Osteoblast (primary cell): Measurements from ENCODE around the gene MELTF. TPM values are rescaled to one million over a fixed set of nuclear protein-coding genes. Genes with fewer than 3 reads are reported as not detected.

Source experiments
- DNase-seq: peaks from one replicate; pipeline ENCODE4 v3.0.0; 2011; ENCODE audit warnings: low spot score, mixed read lengths; ENCODE audit not compliant: insufficient read length; ENCODE audit errors: missing footprints
- H2AFZ ChIP-seq: 2 replicates; pipeline ENCODE4 v1.6.0; 2011; ENCODE audit warnings: mild to moderate bottlenecking, low read length
- H3K27ac ChIP-seq: 2 replicates; pipeline ENCODE4 v1.5.1; 2011; ENCODE audit warnings: mild to moderate bottlenecking, low read depth, low read length, moderate library complexity
- H3K27me3 ChIP-seq: 2 replicates; pipeline ENCODE4 v1.6.0; 2012; ENCODE audit warnings: mild to moderate bottlenecking, control low read depth, inconsistent platforms, low read length, moderate library complexity; ENCODE audit not compliant: insufficient read depth
- H3K36me3 ChIP-seq: 2 replicates; pipeline ENCODE4 v1.5.1; 2011; ENCODE audit warnings: mild to moderate bottlenecking, low read length, control low read depth, moderate library complexity; ENCODE audit not compliant: insufficient read depth
- H3K4me1 ChIP-seq: 2 replicates; pipeline ENCODE4 v1.5.1; 2011; ENCODE audit warnings: mild to moderate bottlenecking, low read length, control low read depth, moderate library complexity; ENCODE audit not compliant: insufficient read depth
- H3K4me2 ChIP-seq: 2 replicates; pipeline ENCODE4 v1.6.0; 2011; ENCODE audit warnings: mild to moderate bottlenecking, low read length; ENCODE audit not compliant: insufficient read depth
- H3K4me3 ChIP-seq: fragments of 200-600 bp; sonication (generic); 3 replicates; pipeline ENCODE4 v1.5.1; 2012; ENCODE audit warnings: mild to moderate bottlenecking, low read length, inconsistent platforms; ENCODE audit not compliant: insufficient read depth
- H3K79me2 ChIP-seq: 2 replicates; pipeline ENCODE4 v1.6.0; 2012; ENCODE audit warnings: mild to moderate bottlenecking, low read length, control low read depth, inconsistent platforms; ENCODE audit not compliant: insufficient read depth
- H3K9me3 ChIP-seq: 2 replicates; pipeline ENCODE4 v1.5.1; 2011; ENCODE audit warnings: low read depth, low read length, control low read depth
- H4K20me1 ChIP-seq: 2 replicates; pipeline ENCODE4 v1.6.0; 2012; ENCODE audit warnings: mild to moderate bottlenecking, low read length, control low read depth; ENCODE audit not compliant: insufficient read depth
- total RNA-seq: library from RNA; depleted of rRNA; stranded (reverse); fragments of >200 nt; gene quantifications from 2 replicates; pipeline ENCODE4 v1.2.3, GENCODE V29; 2012
- TF ChIP-seq, protein P1 (sequence below): IDR thresholded peaks from 2 replicates; pipeline ENCODE4 v1.5.1; 2011; ENCODE audit warnings: mild to moderate bottlenecking, low read depth, low read length, moderate library complexity; ENCODE audit errors: extremely low read depth

Gene MELTF
- total RNA-seq, 1 donor: 5.1 TPM

GRCh38 chr3:196995646-196996355, 33.8 kb downstream of the MELTF start:
- peak; percentile 61 for DNase-seq
- no peaks in the 10 kb centered on the region for H3K36me3 ChIP-seq
- no peaks in the 10 kb centered on the region for H3K9me3 ChIP-seq
- no peaks in the 10 kb centered on the region for H3K79me2 ChIP-seq
- H3K4me1 ChIP-seq: no peaks in the 10 kb centered on the region
- H2AFZ ChIP-seq: no peak overlapping the region
- no peaks in the 10 kb centered on the region for H3K27me3 ChIP-seq
- no peaks in the 10 kb centered on the region for H4K20me1 ChIP-seq
- no peak overlapping the region for H3K27ac ChIP-seq
- TF ChIP-seq, protein P1, sequence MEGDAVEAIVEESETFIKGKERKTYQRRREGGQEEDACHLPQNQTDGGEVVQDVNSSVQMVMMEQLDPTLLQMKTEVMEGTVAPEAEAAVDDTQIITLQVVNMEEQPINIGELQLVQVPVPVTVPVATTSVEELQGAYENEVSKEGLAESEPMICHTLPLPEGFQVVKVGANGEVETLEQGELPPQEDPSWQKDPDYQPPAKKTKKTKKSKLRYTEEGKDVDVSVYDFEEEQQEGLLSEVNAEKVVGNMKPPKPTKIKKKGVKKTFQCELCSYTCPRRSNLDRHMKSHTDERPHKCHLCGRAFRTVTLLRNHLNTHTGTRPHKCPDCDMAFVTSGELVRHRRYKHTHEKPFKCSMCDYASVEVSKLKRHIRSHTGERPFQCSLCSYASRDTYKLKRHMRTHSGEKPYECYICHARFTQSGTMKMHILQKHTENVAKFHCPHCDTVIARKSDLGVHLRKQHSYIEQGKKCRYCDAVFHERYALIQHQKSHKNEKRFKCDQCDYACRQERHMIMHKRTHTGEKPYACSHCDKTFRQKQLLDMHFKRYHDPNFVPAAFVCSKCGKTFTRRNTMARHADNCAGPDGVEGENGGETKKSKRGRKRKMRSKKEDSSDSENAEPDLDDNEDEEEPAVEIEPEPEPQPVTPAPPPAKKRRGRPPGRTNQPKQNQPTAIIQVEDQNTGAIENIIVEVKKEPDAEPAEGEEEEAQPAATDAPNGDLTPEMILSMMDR: no peak
- no peak overlapping the region for H3K4me3 ChIP-seq
- H3K4me2 ChIP-seq: no peak overlapping the region

- TF ChIP-seq, protein P1: no peak
- Histone ChIP-seq H3K4me3 (no peak overlapping the region), H3K79me2 (no peaks in the 10 kb centered on the region), H3K36me3 (no peaks in the 10 kb centered on the region), H3K4me2 (no peak overlapping the region), H4K20me1 (no peaks in the 10 kb centered on the region), H3K4me1 (no peaks in the 10 kb centered on the region), H3K27ac (no peak overlapping the region), H2AFZ (no peak overlapping the region), H3K9me3 (no peaks in the 10 kb centered on the region), H3K27me3 (no peaks in the 10 kb centered on the region)
- DNase-seq: peak; percentile 35
These were observed 34.6 kb downstream of the MELTF start for GRCh38 chr3:196995027-196995426.

DNA sequence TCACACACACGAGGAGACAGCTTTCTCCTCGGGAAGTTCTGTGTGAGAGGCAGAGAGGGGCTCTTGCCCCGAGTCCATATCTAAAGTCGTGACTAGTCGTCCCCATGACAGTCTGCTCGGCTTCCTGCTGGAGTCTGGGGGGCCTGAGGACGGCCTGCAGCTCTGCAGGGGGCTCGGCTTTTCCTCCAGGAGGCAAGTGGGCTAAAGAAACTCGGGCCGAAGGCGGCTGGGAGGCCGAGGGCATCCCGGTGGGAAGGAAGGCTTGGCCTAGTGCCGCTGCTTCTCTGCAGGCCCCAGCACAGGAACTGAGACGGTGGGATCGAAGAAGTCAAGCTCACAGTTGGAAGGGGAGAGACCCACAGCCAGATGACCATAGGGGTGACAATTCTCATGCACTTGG, 35.6 kb downstream of the MELTF start:
- H3K36me3 ChIP-seq: no peaks in the 10 kb centered on the region
- H3K9me3 ChIP-seq: no peaks in the 10 kb centered on the region
- no peaks in the 10 kb centered on the region for H3K79me2 ChIP-seq
- H3K27me3 ChIP-seq: no peaks in the 10 kb centered on the region
- peaks cover 2% of the 10 kb centered on the region for H3K4me1 ChIP-seq
- H3K4me2 ChIP-seq: no peak overlapping the region
- no peaks in the 10 kb centered on the region for H4K20me1 ChIP-seq
- no peak overlapping the region for H3K27ac ChIP-seq
- TF ChIP-seq, protein P1: no peak
- H3K4me3 ChIP-seq: no peak overlapping the region
- DNase-seq: peak; percentile 15
- H2AFZ ChIP-seq: no peak overlapping the region

GRCh38 chr3:196992461-196993065, 37.1 kb downstream of the MELTF start:
- Histone ChIP-seq H3K4me3 (no peak overlapping the region), H3K4me1 (peaks cover 2% of the 10 kb centered on the region), H3K4me2 (no peak overlapping the region), H3K9me3 (no peaks in the 10 kb centered on the region), H3K27me3 (no peaks in the 10 kb centered on the region), H4K20me1 (no peaks in the 10 kb centered on the region), H2AFZ (no peak overlapping the region), H3K79me2 (no peaks in the 10 kb centered on the region), H3K36me3 (no peaks in the 10 kb centered on the region), H3K27ac (no peak overlapping the region)
- peak; percentile 49 for DNase-seq
- TF ChIP-seq, protein P1: no peak
